Posterior cingulate gyrus (tissue), 11 donors: Measurements from ENCODE around the gene TMPRSS2.

ENCODE experiments used
- DNase-seq, 10 donors: peaks; one replicate each; pipeline versions ENCODE4 v3.0.0 to v3.0.0-alpha.2; 2020 to 2021; ENCODE audit warnings: mixed read lengths in 3 of 10
- intact Hi-C: fragments of 100-400 bp; cut with DNase I; formaldehyde crosslinking; loops from one replicate; pipeline ENCODE4 v1.15.1; 2023

The TMPRSS2 gene

GRCh38 chr21:41483973-41484372 lies 24.0 kb downstream of the TMPRSS2 start:
- intact Hi-C loops: no loop called here
- peak in 1 of 10 donors; percentile 30 for DNase-seq

DNA sequence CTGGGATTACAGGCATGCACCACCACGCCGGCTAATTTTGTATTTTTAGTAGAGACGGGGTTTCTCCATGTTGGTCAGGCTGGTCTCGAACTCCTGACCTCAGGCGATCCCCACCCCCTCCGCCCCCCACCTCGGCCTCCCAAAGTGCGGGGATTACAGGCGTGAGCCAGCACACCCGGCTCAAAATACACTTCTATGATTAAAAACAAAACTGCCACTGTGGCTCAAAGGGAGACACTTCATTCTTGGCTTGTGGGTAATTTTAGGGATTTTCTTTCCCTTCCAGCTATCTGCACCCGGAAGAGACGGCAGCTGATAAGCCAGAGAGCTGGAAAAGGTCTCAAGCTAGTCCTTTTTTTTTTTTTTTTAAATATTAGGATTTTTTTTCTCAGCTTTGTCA lies 24.5 kb downstream of the TMPRSS2 start:
- intact Hi-C loops: no loop called here

GRCh38 chr21:41482980-41483379 lies 25.0 kb downstream of the TMPRSS2 start:
- DNase-seq: no peak
- intact Hi-C loops: no loop called here

More for the DNA sequence above, 24.5 kb downstream of the TMPRSS2 start:
- no peak for DNase-seq

DNA sequence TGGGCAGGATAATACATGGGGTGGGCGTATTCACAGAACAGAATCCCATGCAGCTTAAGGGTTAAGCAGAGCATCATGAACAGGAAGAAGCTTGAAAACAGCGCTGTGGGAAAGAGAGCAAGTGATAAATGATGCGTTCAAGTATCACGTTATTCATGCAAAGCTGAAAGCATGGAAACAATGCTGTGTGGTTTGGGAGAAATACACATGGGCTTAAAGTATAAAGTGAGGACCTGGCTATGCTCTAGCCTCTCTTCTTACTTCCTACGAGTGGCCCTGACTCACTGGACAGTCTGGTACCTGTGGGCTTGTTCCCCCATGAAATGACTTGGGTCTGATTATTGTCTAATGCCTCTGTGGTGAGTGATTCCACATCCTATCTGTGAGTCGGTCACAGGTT lies 25.7 kb downstream of the TMPRSS2 start:
- intact Hi-C loops: no loop called here
- no peak for DNase-seq

GRCh38 chr21:41481191-41481590 lies 26.8 kb downstream of the TMPRSS2 start:
- intact Hi-C loops: no loop called here
- no peak for DNase-seq

- intact Hi-C loops: no loop called here
- peak in 2 of 10 donors; percentile 61 to 67 for DNase-seq
Observed at GRCh38 chr21:41480086-41480690, 27.8 kb downstream of the TMPRSS2 start.

DNA sequence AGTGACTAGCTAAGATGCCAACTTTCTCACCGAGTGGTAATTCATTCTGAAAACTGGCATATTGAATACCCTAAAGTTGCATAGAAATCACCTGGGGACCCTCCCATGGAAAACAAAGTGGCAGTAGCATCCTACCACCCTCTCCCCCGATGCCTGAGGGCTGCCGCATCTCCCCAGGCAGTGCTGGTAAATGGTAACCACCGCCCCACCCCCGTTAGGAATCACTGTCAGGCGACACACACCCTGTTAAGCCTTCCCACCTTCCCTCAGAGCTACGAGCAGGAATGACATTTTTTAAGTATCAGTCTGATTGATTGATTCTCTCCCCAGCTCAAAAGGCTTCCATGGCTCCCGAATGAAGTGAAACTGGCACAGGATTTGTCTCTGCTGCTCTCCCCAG lies 28.3 kb downstream of the TMPRSS2 start:
- peak in 2 of 10 donors; percentile 17 to 63 for DNase-seq
- intact Hi-C loops: no loop called here

GRCh38 chr21:41478319-41479177 lies 29.4 kb downstream of the TMPRSS2 start:
- intact Hi-C loops: no loop called here
- peak in 1 of 10 donors; percentile 72 for DNase-seq

DNA sequence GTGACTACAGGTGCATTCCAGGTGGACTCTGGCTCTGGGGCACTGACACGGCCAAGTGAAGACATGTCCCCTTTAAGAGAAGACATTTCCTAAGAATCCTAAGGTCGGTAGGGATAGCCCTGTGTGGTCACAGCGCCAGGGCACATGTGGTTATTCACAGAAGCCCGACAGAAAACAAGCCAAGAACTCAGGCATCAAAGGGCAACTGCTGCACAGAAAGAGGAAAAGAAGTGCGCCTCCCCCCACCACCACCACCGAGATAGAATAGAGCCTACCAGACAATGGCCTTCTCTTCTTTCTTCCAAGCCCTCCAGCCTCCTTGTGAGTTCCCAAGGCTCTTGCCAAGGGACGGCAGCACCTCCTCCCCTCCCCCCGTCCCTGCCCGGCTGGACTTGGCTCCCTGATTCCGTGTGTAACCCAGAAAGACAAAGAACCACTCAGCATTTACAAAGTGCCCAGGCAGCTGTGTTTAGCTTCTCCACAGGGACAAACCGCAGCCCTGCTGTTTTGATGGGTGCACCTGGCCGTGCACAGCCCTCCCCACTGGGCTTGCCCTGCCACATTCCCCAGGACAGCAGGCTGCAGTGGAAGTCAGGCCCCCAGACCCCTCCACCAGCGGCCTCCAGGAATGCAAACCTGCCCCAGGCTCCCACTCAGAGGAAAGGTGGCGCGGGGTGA lies 30.2 kb downstream of the TMPRSS2 start:
- intact Hi-C loops: no loop called here

DNA sequence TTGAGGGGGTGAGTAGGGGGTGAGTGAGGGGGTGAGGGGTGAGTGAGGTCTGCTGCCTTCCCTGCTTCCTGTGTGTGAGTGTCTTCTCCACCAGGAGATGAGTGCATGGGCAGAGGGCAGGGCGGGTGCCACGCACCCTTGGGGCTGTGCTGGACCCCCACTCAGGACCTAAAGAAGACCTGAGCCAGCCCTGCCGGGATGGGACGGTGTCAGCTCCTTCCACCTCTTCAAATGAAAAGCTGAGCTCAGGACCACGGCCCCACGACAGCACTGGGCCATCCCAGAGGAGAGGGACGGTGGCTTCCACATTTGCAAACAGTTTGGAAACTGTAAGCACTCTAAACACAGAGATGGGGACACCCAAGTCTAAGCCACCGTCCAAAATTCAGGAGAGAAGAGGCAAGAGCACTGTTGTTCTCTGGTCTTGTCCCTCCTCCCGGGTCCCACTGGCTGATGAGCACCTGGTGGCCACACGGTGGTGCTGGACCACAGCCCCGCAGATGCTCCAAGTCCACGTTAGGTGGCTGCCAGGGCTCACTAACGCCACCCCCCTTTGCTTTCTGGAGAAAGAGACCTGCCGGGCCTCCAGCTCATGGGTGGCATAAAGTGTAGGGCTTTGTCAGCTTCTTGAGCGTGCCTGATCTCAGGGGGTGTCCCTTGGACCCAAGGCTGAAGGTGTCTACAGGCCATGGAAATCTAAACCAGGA lies 32.1 kb downstream of the TMPRSS2 start:
- peak in 2 of 10 donors; percentile 55 to 56 for DNase-seq

More for the DNA sequence above, 30.2 kb downstream of the TMPRSS2 start:
- peak in 9 of 10 donors; percentile 23 to 87 (median 44) for DNase-seq

GRCh38 chr21:41472753-41473548 lies 35.0 kb downstream of the TMPRSS2 start:
- peak in 2 of 10 donors; percentile 47 to 75 for DNase-seq
- intact Hi-C loops: no loop called here

More for the DNA sequence above, 32.1 kb downstream of the TMPRSS2 start:
- intact Hi-C loops: no loop called here

GRCh38 chr21:41470054-41470453 lies 37.9 kb downstream of the TMPRSS2 start:
- intact Hi-C loops: no loop called here
- peak in 1 of 10 donors; percentile 31 for DNase-seq

GRCh38 chr21:41466024-41466820 lies 41.7 kb downstream of the TMPRSS2 start:
- peak in 1 of 10 donors; percentile 48 for DNase-seq
- intact Hi-C loops: no loop called here

DNA sequence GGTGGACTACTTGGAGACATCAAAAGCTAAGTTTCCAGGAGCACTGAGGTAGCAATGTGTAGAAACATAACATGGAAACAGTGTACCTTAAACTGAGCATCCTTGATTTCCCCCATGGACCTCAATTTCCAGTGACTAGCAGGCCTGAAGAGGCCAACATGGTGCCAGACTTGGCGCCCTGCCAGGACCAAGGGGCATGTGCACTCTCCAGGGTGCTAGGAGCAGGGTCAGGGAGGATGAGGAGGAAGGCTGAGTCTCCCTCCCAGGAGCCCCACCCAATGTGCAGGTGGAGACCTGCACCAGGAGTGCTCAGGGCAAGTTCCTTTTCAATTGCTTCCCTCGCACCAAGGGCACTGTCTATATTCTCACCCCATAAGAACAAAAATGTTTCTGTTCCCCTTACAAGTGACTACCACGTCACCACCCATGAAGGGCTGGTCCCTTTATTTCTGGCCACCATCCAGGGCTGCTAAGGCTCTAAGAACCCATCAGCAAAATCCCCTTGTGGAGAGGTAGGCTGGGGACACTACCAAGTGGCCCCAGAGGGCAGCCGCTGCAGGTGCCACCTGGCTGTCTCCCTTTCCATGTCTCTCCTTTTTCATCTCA lies 42.7 kb downstream of the TMPRSS2 start:
- peak in 1 of 10 donors; percentile 59 for DNase-seq
- intact Hi-C loops: no loop called here

- intact Hi-C loops: loop anchor here (2.0 kb wide), 1 partner anchor 178 kb away; no protein-coding TSS in a partner anchor
Observed at GRCh38 chr21:41460578-41461527, 47.1 kb downstream of the TMPRSS2 start.

DNA sequence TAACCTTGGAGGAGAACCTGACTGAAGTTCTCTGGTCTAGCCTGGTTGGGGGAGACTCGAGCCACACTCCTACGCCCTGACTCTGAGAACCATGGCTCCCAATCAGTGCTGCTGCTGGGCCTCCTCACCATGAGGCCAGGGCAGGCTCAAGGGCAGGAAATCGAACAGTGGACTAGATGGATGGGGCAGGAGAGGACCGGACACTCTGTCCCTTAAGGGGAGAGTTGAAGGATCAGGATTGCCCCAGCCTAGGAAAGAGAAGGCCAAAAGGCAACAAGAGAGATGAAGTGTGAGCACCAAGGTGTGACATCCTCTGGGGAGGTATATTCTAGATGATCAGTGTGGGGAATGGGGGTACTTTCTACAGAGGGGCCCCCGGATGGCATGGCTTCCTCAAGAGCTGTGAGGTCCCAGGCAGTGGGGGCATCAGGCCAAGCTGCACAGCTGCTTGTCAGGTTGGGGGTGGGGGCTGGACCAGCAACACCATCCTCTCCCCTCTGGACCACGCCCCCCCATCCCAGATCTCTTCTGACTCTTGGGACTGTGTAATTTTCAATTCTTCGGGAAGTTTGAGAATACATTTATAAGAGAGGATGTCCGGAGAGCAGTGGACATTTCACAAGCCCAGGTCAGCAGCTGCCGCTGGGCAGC lies 47.9 kb downstream of the TMPRSS2 start:
- DNase-seq: peak in 1 of 10 donors; percentile 59
- intact Hi-C loops: loop anchor here (2.0 kb wide), 1 partner anchor 177 kb away; no protein-coding TSS in a partner anchor

More at GRCh38 chr21:41460578-41461527, 47.1 kb downstream of the TMPRSS2 start:
- DNase-seq: peak; percentile 47 to 95 (median 66)

DNA sequence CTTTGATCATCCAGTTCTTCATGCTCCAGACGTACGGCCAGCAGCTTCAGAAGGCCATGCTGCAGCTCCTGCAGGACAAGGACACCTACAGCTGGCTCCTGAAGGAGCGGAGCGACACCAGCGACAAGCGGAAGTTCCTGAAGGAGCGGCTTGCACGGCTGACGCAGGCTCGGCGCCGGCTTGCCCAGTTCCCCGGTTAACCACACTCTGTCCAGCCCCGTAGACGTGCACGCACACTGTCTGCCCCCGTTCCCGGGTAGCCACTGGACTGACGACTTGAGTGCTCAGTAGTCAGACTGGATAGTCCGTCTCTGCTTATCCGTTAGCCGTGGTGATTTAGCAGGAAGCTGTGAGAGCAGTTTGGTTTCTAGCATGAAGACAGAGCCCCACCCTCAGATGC lies 49.4 kb downstream of the TMPRSS2 start:
- intact Hi-C loops: no loop called here
- no peak for DNase-seq
